ENCODE data around the gene COL5A1. TPM values are rescaled to one million over a fixed set of nuclear protein-coding genes. Genes with fewer than 3 reads are reported as not detected.

Gene COL5A1
- polyA plus RNA-seq, 3 donors, result 0.01 TPM; not detected in 2

DNA sequence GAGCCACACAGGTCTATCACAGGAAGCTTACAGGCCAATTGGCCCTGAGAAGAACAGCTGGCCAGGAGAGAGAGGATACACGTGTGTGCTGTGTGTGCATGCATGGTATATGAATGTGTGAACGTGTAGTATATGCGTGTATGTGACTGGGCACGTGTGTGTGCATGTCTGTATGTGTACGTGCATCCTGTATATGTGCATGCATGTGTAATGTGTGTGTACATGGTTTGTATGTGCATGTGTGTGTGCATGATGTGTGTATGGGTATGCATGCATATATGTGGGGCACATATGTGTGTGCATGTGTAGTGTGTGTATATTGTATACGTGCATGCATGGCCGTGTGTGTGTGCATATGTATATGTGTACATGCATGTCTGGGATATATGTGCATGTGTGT, 182.0 kb downstream of the COL5A1 start:
- WGBS (ENCODE audit: insufficient coverage), result 94% methylated on average over 6 of the region's 7 CpGs
- Histone ChIP-seq H3K4me2 (replicated peaks; ENCODE audit: extremely low read depth, low read length, poor library complexity, severe bottlenecking) (no peak overlapping the region), H3K27ac (ENCODE audit: low read depth in 1 of 2, low read length in 2 of 2) (no peak overlapping the region), H3K36me3 (replicated peaks in 1 of 2; ENCODE audit: control insufficient read depth in 1 of 2, insufficient read depth in 2 of 2, low read length in 2 of 2) (no peaks in the 10 kb centered on the region), H3K79me2 (ENCODE audit: insufficient read depth, low read length) (no peaks in the 10 kb centered on the region), H2AFZ (ENCODE audit: insufficient read depth, low read depth, low read length, poor library complexity, severe bottlenecking) (no peak overlapping the region), H3K9ac (ENCODE audit: insufficient read depth, low read length, poor library complexity, severe bottlenecking) (no peak overlapping the region), H3K4me1 (ENCODE audit: control insufficient read depth in 1 of 2, insufficient read depth in 2 of 2, low read length in 2 of 2) (no peaks in the 10 kb centered on the region), H3K9me3 (replicated peaks in 1 of 2; ENCODE audit: control insufficient read depth in 1 of 2, insufficient read depth in 1 of 2, low read length in 2 of 2) (no peaks in the 10 kb centered on the region), H4K20me1 (ENCODE audit: insufficient read depth, low read length) (no peaks in the 10 kb centered on the region), H3K4me3 (replicated peaks in 1 of 3; ENCODE audit: low read depth in 2 of 3, low read length in 3 of 3) (no peak overlapping the region), H3K27me3 (ENCODE audit: control insufficient read depth in 2 of 2, insufficient read depth in 2 of 2, low read length in 2 of 2) (no peaks in the 10 kb centered on the region)
- H3K9me3 Mint-ChIP-seq, result peaks cover 0 to 2% (median 0%) of the 10 kb centered on the region in 7 donors
- H3K27me3 Mint-ChIP-seq (ENCODE audit: low read depth in 3 of 3), result peaks cover 4 to 6% (median 6%) of the 10 kb centered on the region in 3 donors
- intact Hi-C loops (cut with micrococcal nuclease), result no loop called here
- DNase-seq, result no peak
- no peak overlapping the region for H3K27ac Mint-ChIP-seq
- H3K4me1 Mint-ChIP-seq, result no peaks in the 10 kb centered on the region
- TF ChIP-seq, protein P1, sequence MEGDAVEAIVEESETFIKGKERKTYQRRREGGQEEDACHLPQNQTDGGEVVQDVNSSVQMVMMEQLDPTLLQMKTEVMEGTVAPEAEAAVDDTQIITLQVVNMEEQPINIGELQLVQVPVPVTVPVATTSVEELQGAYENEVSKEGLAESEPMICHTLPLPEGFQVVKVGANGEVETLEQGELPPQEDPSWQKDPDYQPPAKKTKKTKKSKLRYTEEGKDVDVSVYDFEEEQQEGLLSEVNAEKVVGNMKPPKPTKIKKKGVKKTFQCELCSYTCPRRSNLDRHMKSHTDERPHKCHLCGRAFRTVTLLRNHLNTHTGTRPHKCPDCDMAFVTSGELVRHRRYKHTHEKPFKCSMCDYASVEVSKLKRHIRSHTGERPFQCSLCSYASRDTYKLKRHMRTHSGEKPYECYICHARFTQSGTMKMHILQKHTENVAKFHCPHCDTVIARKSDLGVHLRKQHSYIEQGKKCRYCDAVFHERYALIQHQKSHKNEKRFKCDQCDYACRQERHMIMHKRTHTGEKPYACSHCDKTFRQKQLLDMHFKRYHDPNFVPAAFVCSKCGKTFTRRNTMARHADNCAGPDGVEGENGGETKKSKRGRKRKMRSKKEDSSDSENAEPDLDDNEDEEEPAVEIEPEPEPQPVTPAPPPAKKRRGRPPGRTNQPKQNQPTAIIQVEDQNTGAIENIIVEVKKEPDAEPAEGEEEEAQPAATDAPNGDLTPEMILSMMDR (IDR thresholded peaks at IDR 0.05), result no peak
- H3K36me3 Mint-ChIP-seq, result no peaks in the 10 kb centered on the region
- H3K4me3 Mint-ChIP-seq, result no peak overlapping the region

DNA sequence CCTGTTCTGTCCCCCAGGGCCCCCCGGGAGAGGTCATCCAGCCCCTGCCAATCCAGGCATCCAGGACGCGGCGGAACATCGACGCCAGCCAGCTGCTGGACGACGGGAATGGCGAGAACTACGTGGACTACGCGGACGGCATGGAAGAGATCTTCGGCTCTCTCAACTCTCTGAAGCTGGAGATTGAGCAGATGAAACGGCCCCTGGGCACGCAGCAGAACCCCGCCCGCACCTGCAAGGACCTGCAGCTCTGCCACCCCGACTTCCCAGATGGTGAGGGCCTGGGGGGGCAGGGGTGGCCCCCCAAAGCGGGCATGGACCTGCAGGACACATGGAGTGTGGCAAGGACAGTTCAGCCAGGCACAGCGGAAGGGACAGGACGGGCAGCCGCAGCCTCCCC, 183.0 kb downstream of the COL5A1 start:
- Histone ChIP-seq H3K4me1 (ENCODE audit: control insufficient read depth in 1 of 2, insufficient read depth in 2 of 2, low read length in 2 of 2) (no peaks in the 10 kb centered on the region), H3K4me3 (replicated peaks in 1 of 3; ENCODE audit: low read depth in 2 of 3, low read length in 3 of 3) (no peak overlapping the region), H3K9me3 (replicated peaks in 1 of 2; ENCODE audit: control insufficient read depth in 1 of 2, insufficient read depth in 1 of 2, low read length in 2 of 2) (no peaks in the 10 kb centered on the region), H3K79me2 (ENCODE audit: insufficient read depth, low read length) (no peaks in the 10 kb centered on the region), H2AFZ (ENCODE audit: insufficient read depth, low read depth, low read length, poor library complexity, severe bottlenecking) (no peak overlapping the region), H3K27me3 (ENCODE audit: control insufficient read depth in 2 of 2, insufficient read depth in 2 of 2, low read length in 2 of 2) (no peaks in the 10 kb centered on the region), H3K36me3 (replicated peaks in 1 of 2; ENCODE audit: control insufficient read depth in 1 of 2, insufficient read depth in 2 of 2, low read length in 2 of 2) (no peaks in the 10 kb centered on the region), H3K9ac (ENCODE audit: insufficient read depth, low read length, poor library complexity, severe bottlenecking) (no peak overlapping the region), H3K27ac (ENCODE audit: low read depth in 1 of 2, low read length in 2 of 2) (no peak overlapping the region), H4K20me1 (ENCODE audit: insufficient read depth, low read length) (no peaks in the 10 kb centered on the region), H3K4me2 (replicated peaks; ENCODE audit: extremely low read depth, low read length, poor library complexity, severe bottlenecking) (no peak overlapping the region)
- peaks cover 0 to 2% (median 0%) of the 10 kb centered on the region in 7 donors for H3K9me3 Mint-ChIP-seq
- no peaks in the 10 kb centered on the region for H3K36me3 Mint-ChIP-seq
- no peak overlapping the region for H3K4me3 Mint-ChIP-seq
- no peaks in the 10 kb centered on the region for H3K4me1 Mint-ChIP-seq
- TF ChIP-seq, protein P1 (IDR thresholded peaks at IDR 0.05), result no peak
- peaks cover 0 to 6% (median 6%) of the 10 kb centered on the region in 3 donors for H3K27me3 Mint-ChIP-seq (ENCODE audit: low read depth in 3 of 3)
- DNase-seq, result no peak
- 97% methylated on average over 23 of the region's 23 CpGs for WGBS (ENCODE audit: insufficient coverage)
- peak overlapping the region in 1 of 7 donors; percentile 31 for H3K27ac Mint-ChIP-seq
- intact Hi-C loops (cut with micrococcal nuclease), result no loop called here

Data from CD14-positive monocyte (primary cell).